ENCODE measurements around the gene TAS2R9.
"Not testable (repeated sequence)": the region's sequence is repeated elsewhere in the genome, so short reads cannot be mapped to it uniquely, and the experiment has no call there.

TAS2R9 gene

DNA sequence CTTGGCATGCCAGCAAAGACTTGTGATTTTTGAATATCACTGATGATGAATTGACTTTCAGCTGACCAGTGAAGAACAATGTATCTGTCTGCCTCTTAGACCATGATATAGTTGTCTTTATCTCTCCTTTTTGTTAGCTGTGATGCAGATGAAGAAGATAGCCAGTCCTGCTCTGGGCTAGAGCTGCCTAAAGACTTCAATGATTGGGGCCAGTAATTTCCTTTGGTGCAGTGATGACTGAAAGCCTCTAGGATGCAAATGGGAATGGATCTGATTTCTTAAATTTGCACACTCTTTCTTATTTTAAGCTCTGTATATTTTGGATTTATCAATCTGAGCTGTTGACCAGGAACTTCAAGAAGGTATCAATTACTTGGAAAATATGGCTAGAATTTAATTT is at the start of gene TAS2R9:
TAS2R9 (minus strand) TSS at position 101 of the 400 bp plus-strand sequence; CDS start at position 8, 93 bp downstream.
- DNase-seq (ENCODE audit: low spot score) = no peak
- FAIRE-seq = no peak

DNA sequence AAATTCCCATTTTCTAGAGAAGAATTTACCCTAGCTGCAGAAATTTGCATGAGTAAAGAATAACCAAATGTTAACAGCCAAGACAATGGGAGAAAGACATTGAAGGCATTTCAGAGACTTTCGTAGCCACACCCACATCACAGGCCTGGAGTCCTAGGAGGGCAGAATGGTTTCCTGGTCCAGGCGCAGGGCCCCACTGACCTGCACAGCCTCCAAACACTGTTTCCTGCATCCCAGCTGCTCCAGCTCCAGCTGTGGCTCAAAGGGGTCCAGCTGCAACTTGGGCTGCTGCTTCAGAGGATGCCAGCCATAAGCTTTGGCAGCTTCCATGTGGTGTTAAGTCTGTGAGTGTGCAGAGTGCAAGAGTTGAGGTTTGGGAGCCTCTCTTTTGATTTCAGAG is 45.8 kb upstream of the TAS2R9 start:
- no peak for FAIRE-seq
- DNase-seq (ENCODE audit: low spot score) = no peak

DNA sequence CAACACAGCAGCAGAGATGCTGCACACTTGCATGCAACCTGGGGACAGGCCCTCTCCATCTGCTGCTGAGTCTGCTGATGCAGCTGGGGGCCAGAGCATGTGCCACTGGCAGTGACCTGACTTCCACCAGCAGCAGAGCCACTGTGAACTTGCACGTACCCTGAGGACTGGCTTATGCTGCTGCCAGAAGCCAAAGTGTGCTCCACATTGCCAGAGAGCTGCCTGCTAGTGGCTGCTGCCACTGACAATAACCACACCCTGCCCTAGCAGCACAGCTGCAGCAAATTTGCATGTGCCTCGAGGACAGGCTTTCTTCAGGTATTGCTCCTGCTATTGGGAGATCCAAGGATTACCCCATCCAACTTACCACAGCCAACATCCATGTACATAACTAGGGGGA is 43.8 kb upstream of the TAS2R9 start:
- FAIRE-seq (no peak), DNase-seq (ENCODE audit: low spot score) (no peak)

DNA sequence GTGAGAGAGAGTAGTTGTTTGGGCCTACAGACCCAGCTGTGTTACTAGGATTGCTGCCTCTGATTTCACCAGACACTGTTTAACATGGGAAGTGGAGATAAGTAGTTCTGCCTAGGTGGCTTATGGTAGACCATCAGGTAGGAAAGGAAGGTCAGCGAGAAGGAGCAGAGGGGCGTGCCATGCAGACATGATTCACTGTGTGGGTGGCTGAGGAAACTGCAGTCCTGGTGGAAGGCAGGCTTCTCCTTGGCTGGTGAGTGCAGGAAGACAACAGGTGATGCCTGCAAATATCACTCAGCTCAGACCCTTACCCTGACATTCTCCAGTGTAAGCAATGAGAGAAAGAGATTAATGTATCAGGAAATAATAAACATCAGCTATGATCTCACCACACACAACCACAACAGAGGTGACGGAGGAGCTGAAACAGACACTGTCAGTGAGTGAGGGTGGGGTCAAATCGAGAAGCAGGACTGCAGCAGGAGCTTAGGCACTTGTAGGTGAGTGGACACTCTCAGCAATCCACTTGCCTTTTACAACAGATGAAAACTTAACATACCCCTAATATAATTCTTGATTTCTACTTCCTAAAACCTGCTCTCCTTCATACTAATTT is 41.4 kb upstream of the TAS2R9 start:
- DNase-seq (ENCODE audit: low spot score) (no peak), FAIRE-seq (no peak)

DNA sequence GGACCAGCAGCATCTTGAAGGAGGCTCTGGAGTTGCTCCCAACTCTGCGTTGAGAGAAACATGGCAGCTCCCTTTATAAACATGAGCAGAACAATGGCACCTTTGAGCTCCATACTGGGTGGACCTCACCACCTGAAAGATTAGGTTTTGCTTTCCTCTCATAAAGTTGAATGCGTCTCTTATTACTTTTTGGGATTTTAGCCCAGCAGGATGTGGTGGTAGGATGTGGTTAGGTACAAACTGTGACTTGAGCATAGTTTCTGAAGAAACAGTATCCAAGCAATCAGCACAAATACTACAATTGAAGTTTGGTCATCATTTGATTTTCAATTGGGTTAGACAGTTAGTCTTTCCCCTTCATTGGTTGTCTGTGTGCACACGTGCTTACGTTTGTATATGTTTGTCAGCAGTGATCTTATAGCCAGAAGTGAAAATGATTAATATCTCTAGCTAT is 39.5 kb upstream of the TAS2R9 start, which contains the start of gene PRR4:
PRR4 (minus strand) TSS at position 51 of the 454 bp plus-strand sequence; CDS start at position 13, 38 bp downstream.
- FAIRE-seq (no peak), DNase-seq (ENCODE audit: low spot score) (no peak)

- DNase-seq (ENCODE audit: low spot score) (no peak), FAIRE-seq (no peak)
Observed at GRCh38 chr12:10847744-10848143, 37.8 kb upstream of the TAS2R9 start.

GRCh38 chr12:10842862-10843261 is 32.9 kb upstream of the TAS2R9 start:
- FAIRE-seq = no peak
- no peak for DNase-seq (ENCODE audit: low spot score)

DNA sequence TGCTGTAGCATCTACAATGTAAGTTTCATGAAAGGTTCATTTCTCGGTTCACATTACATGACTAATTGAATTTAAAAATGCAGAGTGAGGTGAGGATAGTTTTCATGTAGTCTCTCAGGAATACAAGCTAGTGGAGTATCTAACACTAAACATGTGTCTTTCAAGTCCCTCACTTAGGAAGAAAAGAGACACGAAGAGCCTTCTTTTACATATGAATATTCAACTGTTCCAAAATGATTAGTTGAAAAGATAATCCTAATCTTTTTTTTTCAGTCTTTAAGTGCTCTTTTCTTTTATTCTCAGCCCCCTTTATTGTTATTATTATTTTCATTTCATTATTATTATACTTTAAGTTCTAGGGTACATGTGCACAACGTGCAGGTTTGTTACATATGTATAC is 28.5 kb upstream of the TAS2R9 start:
- DNase-seq (ENCODE audit: low spot score) = no peak
- FAIRE-seq = no peak

- DNase-seq (ENCODE audit: low spot score) = no peak
- no peak for FAIRE-seq
Observed at GRCh38 chr12:10829994-10830393, 20.0 kb upstream of the TAS2R9 start.

GRCh38 chr12:10826258-10826657 is 16.3 kb upstream of the TAS2R9 start, which contains the start of gene TAS2R10:
TAS2R10 (minus strand) TSS chr12:10826358; CDS start chr12:10826269, 89 bp downstream.
- DNase-seq (ENCODE audit: low spot score) = no peak
- FAIRE-seq = no peak

DNA sequence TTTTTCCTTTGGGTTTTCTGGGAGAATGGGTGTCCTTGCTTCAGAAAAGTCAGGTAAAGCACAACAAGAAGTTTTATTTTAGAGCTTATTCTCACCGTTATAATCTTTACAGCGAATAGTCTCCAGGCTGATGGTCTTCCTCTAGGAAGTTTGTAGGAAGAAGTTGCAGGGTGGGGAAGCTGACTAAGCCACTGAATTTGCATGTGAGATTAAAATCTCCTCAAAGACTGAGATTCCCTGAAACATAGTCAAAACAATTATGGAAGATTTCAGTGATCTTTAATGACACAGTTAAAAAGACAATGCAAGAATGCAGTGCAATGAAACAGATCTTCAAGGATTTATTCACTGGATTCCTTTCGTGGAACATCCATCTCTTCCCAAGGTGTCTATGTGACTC is 15.0 kb upstream of the TAS2R9 start:
- no peak for DNase-seq (ENCODE audit: low spot score)

GRCh38 chr12:10811883-10812536 is 2.0 kb upstream of the TAS2R9 start:
- no peak for FAIRE-seq
- DNase-seq (ENCODE audit: low spot score) = no peak

More for the DNA sequence above, 15.0 kb upstream of the TAS2R9 start:
- no peak for FAIRE-seq

DNA sequence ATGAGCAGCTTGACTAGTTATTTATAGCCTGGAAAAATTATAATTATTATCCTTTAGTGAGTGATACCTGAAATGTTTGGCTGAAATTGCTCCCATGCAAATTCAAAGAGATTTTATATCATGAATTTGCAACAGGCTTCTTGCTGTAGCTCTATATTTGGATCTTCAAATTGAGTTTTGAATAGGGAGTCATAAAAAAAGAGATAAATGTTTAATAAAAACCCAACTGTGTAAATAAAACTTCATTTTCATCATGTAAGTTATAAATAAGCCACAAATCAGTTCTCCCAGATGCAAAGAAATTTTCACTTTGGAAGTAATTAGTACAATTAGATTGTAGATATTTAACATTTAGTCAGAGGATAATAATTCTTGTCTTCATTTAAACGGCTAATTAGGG is 2.8 kb downstream of the TAS2R9 start, which contains the start of gene TAS2R8:
TAS2R8 (minus strand) TSS at position 101 of the 400 bp plus-strand sequence. CDS start 306 bp downstream, outside the sequence.
- no peak for FAIRE-seq

DNA sequence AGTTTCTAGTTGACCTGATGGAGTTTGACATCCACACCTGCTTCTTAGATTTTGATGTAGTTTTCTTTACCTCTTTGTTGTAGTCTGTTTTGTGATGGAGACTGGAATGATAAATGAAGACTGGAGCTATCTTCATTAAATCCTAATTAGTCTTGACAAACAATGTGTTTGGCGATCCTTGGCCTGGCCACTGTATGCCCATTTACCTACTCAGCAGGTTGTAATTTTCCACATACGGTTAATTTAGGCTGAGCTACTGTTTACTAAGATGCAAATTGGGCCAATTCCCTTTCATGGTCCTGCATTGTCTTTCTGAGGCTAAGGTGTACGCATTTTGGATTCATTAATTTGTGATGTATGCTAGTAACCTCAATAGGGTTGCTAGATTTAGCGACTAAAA is 7.4 kb downstream of the TAS2R9 start, which contains the start of gene TAS2R7:
TAS2R7 (minus strand) TSS at position 41 of the 400 bp plus-strand sequence. CDS start 57 bp downstream, outside the sequence.
- DNase-seq (ENCODE audit: low spot score) (no peak), FAIRE-seq (no peak)

More for the DNA sequence above, 2.8 kb downstream of the TAS2R9 start, which contains the start of gene TAS2R8:
- no peak for DNase-seq (ENCODE audit: low spot score)

- no peak for FAIRE-seq
- DNase-seq (ENCODE audit: low spot score) = no peak
Observed at GRCh38 chr12:10801741-10802140, 8.2 kb downstream of the TAS2R9 start.

DNA sequence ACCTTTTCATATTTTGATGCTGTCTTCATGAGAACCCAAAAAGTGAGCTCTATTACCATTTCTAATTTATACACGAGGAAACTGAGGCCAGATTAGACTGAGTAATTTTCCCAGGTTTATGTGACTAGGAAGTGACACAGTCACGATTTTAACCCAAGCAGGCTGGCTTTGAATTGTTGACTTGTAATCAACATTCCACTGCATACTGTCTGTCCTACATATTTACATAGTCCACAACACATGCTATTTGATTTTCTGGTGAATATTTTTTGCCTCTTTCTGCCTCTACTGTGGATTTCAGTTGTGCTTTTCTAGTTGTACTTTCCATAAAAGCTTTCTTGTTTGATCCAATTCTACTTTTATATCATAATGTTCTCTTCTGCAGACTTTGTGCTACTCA is 15.7 kb downstream of the TAS2R9 start:
- no peak for DNase-seq (ENCODE audit: low spot score)
- no peak for FAIRE-seq

DNA sequence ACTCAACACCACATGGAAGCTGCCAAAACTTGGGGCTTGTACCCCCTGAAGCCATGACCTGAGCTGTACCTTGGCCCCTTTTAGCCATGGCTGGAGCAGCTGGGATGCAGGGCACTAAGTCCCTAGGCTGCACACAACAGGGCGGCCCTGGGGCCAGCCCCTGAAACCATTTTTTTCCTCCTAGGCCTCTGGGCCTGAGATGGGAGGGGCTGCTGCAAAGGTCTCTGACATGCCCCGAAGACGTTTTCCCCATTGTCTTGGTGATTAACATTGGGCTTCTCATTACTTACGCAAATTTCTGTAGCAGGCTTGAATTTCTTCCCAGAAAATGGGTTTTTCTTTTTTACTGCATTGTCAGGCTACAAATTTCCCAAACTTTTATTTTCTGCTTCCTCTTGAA is 18.2 kb downstream of the TAS2R9 start:
- FAIRE-seq; DNase-seq (ENCODE audit: low spot score): not testable (repeated sequence)

DNA sequence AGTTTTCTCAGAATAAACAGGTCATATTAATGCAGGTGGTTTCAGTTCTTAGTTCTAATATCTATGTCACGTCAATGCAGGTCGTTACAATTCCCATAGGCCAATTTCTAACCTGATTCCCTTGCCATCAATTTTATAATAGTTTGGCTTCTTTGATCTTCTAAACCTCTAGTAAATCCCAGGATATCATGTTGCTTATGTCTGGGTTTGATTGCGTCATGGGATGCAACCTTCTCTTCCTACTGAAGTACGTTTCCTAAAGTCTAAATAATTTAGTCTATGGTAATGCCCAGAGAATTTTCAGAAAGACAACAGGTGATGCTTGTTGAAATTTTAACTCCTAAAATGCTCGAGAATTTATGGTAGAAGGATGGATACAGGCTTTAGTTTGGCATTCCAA is 26.7 kb downstream of the TAS2R9 start:
- DNase-seq (ENCODE audit: low spot score) (no peak), FAIRE-seq (no peak)

DNA sequence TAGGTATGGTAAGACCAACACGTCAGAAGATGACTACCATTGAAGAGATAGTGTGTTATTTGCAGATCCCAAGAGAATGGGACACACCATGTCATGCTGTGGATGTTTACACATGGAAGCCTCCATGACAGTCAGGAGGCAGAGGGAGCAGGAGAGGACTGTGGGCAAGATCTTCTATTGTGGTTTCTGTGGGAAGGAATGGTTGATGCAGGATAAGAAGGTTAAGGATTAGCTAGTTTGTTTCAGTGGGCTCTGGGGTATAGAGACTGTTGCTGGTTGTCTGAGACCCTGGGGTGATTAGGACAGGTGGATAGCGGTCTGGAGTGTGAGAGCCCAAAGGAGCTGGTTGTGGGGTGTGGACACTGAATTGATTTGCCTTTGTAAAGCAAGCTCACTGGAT is 30.9 kb downstream of the TAS2R9 start:
- DNase-seq (ENCODE audit: low spot score) = no peak
- FAIRE-seq = no peak

GRCh38 chr12:10771132-10771733 is 38.7 kb downstream of the TAS2R9 start:
- FAIRE-seq = peak; percentile 71
- peak; percentile 23 for DNase-seq (ENCODE audit: low spot score)

GRCh38 chr12:10759657-10760056 is 50.3 kb downstream of the TAS2R9 start:
- DNase-seq (ENCODE audit: low spot score) (no peak), FAIRE-seq (no peak)
